H1 (cell line): Measurements from ENCODE around the gene PPP2R5B. TPM values are rescaled to one million over a fixed set of nuclear protein-coding genes. Genes with fewer than 3 reads are reported as not detected.

Experiments used
- ASH2L ChIP-seq: fragments of 200-600, 300-600 bp; sonication (generic); IDR thresholded peaks from one replicate; pipeline ENCODE4 v1.7.1; 2017; ENCODE audit warnings: low read length
- JUN ChIP-seq: IDR thresholded peaks from 2 replicates; pipeline ENCODE4 v1.6.1; 2011; ENCODE audit warnings: low read depth, mild to moderate bottlenecking, improper control_type of control experiment, low read length
- POLR2AphosphoS5 ChIP-seq: IDR thresholded peaks from 2 replicates; pipeline ENCODE4 v1.6.1; 2011; ENCODE audit warnings: low read depth, low read length
- RFX5 ChIP-seq: IDR thresholded peaks from 2 replicates; pipeline ENCODE4 v1.6.1; 2011; ENCODE audit warnings: low read depth, low read length, improper control_type of control experiment, borderline replicate concordance
- SIN3A ChIP-seq, 2 experiments: IDR thresholded peaks in 1 of 2; conservative IDR thresholded peaks in 1 of 2; 2 replicates each; pipeline ENCODE4 v1.6.1; 2011 to 2012; ENCODE audit warnings: low read length in 2 of 2, improper control_type of control experiment in 1 of 2, low read depth in 1 of 2, mild to moderate bottlenecking in 1 of 2
- SUZ12 ChIP-seq: fragments of 200-600 bp; sonication (generic); IDR thresholded peaks from 2 replicates; pipeline ENCODE4 v1.6.1; 2012; ENCODE audit warnings: mild to moderate bottlenecking, inconsistent platforms, low read length, moderate library complexity, mixed read lengths
- TCF12 ChIP-seq: IDR thresholded peaks from 2 replicates; pipeline ENCODE4 v1.6.1; 2011; ENCODE audit warnings: low read depth, mild to moderate bottlenecking, low read length
- polyA plus RNA-seq, 7 experiments: library from polyadenylated mRNA; depleted of rRNA in 3 of 7; stranded (reverse) in 5 of 7; unstranded in 2 of 7; fragments of >200 nt in 5 of 7; fragments of 200-250 nt in 2 of 7; gene quantifications; 1 replicate in 5 of 7; 2 replicates in 1 of 7; 4 replicates in 1 of 7; pipeline versions ENCODE4 v1.2.1 to v1.2.3, GENCODE V29; 2011 to 2013; ENCODE audit warnings: missing spikeins in 2 of 7, mixed read lengths in 2 of 7
- total RNA-seq: library from RNA; stranded (reverse); fragmentation: NEBNext Ultra II Directional; extraction: Animal tissue kit (Norgen Biotek cat#: 25700); gene quantifications from 2 replicates; pipeline ENCODE4 v1.2.1, GENCODE V29; 2021
- TF ChIP-seq, protein P1 (sequence below): fragments of 300-600 bp; sonication (generic); IDR thresholded peaks from 2 replicates; pipeline ENCODE4 v1.7.1; 2012; ENCODE audit warnings: low read length, moderate library complexity, mild to moderate bottlenecking, inconsistent platforms; ENCODE audit not compliant: insufficient replicate concordance
- TF ChIP-seq, protein P2 (sequence below), 3 experiments: IDR thresholded peaks; 1 replicate in 2 of 3; 2 replicates in 1 of 3; pipeline versions ENCODE4 v1.5.1 to v1.6.1; 2011; ENCODE audit warnings: low read length in 3 of 3, mild to moderate bottlenecking in 3 of 3, inconsistent platforms in 2 of 3, low read depth in 1 of 3, moderate library complexity in 1 of 3; ENCODE audit not compliant: insufficient read depth in 1 of 3; ENCODE audit errors: control extremely low read depth in 1 of 3

Gene PPP2R5B
- total and polyA plus RNA-seq, 2 of the 8 experiments (the other 6 are each of a cell fraction or from before 2014, with no cell fraction given) = 4.9 to 5.1 TPM

DNA sequence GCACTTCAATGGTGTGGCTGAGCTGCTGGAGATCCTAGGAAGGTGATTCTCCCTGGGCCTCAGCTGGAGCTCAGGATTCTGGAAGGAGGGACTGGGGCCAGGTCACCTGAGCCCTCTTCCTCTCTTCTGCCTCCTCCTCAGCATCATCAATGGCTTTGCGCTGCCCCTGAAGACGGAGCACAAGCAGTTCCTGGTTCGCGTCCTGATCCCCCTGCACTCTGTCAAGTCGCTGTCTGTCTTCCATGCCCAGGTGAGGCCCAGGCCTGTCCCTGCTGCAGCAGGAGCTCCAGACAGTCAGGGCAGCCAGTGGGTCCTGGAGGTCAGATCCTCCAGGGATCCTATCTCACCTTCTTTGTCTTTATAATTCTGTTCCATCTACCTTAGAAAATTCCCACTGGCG, 5.9 kb downstream of the PPP2R5B start (continued):
- TF ChIP-seq, protein P1, sequence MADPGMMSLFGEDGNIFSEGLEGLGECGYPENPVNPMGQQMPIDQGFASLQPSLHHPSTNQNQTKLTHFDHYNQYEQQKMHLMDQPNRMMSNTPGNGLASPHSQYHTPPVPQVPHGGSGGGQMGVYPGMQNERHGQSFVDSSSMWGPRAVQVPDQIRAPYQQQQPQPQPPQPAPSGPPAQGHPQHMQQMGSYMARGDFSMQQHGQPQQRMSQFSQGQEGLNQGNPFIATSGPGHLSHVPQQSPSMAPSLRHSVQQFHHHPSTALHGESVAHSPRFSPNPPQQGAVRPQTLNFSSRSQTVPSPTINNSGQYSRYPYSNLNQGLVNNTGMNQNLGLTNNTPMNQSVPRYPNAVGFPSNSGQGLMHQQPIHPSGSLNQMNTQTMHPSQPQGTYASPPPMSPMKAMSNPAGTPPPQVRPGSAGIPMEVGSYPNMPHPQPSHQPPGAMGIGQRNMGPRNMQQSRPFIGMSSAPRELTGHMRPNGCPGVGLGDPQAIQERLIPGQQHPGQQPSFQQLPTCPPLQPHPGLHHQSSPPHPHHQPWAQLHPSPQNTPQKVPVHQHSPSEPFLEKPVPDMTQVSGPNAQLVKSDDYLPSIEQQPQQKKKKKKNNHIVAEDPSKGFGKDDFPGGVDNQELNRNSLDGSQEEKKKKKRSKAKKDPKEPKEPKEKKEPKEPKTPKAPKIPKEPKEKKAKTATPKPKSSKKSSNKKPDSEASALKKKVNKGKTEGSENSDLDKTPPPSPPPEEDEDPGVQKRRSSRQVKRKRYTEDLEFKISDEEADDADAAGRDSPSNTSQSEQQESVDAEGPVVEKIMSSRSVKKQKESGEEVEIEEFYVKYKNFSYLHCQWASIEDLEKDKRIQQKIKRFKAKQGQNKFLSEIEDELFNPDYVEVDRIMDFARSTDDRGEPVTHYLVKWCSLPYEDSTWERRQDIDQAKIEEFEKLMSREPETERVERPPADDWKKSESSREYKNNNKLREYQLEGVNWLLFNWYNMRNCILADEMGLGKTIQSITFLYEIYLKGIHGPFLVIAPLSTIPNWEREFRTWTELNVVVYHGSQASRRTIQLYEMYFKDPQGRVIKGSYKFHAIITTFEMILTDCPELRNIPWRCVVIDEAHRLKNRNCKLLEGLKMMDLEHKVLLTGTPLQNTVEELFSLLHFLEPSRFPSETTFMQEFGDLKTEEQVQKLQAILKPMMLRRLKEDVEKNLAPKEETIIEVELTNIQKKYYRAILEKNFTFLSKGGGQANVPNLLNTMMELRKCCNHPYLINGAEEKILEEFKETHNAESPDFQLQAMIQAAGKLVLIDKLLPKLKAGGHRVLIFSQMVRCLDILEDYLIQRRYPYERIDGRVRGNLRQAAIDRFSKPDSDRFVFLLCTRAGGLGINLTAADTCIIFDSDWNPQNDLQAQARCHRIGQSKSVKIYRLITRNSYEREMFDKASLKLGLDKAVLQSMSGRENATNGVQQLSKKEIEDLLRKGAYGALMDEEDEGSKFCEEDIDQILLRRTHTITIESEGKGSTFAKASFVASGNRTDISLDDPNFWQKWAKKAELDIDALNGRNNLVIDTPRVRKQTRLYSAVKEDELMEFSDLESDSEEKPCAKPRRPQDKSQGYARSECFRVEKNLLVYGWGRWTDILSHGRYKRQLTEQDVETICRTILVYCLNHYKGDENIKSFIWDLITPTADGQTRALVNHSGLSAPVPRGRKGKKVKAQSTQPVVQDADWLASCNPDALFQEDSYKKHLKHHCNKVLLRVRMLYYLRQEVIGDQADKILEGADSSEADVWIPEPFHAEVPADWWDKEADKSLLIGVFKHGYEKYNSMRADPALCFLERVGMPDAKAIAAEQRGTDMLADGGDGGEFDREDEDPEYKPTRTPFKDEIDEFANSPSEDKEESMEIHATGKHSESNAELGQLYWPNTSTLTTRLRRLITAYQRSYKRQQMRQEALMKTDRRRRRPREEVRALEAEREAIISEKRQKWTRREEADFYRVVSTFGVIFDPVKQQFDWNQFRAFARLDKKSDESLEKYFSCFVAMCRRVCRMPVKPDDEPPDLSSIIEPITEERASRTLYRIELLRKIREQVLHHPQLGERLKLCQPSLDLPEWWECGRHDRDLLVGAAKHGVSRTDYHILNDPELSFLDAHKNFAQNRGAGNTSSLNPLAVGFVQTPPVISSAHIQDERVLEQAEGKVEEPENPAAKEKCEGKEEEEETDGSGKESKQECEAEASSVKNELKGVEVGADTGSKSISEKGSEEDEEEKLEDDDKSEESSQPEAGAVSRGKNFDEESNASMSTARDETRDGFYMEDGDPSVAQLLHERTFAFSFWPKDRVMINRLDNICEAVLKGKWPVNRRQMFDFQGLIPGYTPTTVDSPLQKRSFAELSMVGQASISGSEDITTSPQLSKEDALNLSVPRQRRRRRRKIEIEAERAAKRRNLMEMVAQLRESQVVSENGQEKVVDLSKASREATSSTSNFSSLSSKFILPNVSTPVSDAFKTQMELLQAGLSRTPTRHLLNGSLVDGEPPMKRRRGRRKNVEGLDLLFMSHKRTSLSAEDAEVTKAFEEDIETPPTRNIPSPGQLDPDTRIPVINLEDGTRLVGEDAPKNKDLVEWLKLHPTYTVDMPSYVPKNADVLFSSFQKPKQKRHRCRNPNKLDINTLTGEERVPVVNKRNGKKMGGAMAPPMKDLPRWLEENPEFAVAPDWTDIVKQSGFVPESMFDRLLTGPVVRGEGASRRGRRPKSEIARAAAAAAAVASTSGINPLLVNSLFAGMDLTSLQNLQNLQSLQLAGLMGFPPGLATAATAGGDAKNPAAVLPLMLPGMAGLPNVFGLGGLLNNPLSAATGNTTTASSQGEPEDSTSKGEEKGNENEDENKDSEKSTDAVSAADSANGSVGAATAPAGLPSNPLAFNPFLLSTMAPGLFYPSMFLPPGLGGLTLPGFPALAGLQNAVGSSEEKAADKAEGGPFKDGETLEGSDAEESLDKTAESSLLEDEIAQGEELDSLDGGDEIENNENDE = no peak
- no peak for TF ChIP-seq POLR2AphosphoS5
- TF ChIP-seq ASH2L = no peak
- TF ChIP-seq TCF12 = no peak
- TF ChIP-seq SIN3A (conservative IDR thresholded peaks at IDR 0.05 in 1 of 2, IDR thresholded peaks at IDR 0.05 in 1 of 2; ENCODE audit: low read depth in 1 of 2, low read length in 2 of 2) = no peak
- TF ChIP-seq JUN = no peak
- TF ChIP-seq, protein P2, sequence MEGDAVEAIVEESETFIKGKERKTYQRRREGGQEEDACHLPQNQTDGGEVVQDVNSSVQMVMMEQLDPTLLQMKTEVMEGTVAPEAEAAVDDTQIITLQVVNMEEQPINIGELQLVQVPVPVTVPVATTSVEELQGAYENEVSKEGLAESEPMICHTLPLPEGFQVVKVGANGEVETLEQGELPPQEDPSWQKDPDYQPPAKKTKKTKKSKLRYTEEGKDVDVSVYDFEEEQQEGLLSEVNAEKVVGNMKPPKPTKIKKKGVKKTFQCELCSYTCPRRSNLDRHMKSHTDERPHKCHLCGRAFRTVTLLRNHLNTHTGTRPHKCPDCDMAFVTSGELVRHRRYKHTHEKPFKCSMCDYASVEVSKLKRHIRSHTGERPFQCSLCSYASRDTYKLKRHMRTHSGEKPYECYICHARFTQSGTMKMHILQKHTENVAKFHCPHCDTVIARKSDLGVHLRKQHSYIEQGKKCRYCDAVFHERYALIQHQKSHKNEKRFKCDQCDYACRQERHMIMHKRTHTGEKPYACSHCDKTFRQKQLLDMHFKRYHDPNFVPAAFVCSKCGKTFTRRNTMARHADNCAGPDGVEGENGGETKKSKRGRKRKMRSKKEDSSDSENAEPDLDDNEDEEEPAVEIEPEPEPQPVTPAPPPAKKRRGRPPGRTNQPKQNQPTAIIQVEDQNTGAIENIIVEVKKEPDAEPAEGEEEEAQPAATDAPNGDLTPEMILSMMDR (IDR thresholded peaks at IDR 0.05; ENCODE audit: control extremely low read depth in 1 of 3, insufficient read depth in 1 of 3, low read depth in 1 of 3, low read length in 3 of 3) = no peak
- no peak for TF ChIP-seq SUZ12
- no peak for TF ChIP-seq RFX5
